PFSK-1 (cell line): ENCODE data around the gene LHX1.

Experiments used
- FOXP2 ChIP-seq: optimal IDR thresholded peaks from 2 replicates; pipeline ENCODE3; 2011; ENCODE audit warnings: borderline replicate concordance, control low read depth, inconsistent platforms; ENCODE audit not compliant: insufficient read depth; ENCODE audit errors: extremely low read length, extremely low read depth
- POLR2AphosphoS5 ChIP-seq: IDR thresholded peaks from 2 replicates; pipeline ENCODE4 v1.6.1; 2012; ENCODE audit warnings: low read depth, mild to moderate bottlenecking, control low read depth, low read length, moderate library complexity
- SIN3A ChIP-seq: IDR thresholded peaks from 2 replicates; pipeline ENCODE4 v1.6.1; 2012; ENCODE audit warnings: mild to moderate bottlenecking, low read length, moderate library complexity, borderline replicate concordance; ENCODE audit not compliant: insufficient read depth
- TAF1 ChIP-seq: IDR thresholded peaks from 2 replicates; pipeline ENCODE4 v1.6.1; 2012; ENCODE audit warnings: low read length, control low read depth, borderline replicate concordance; ENCODE audit not compliant: insufficient read depth

GRCh38 chr17:36947922-36948716 is 10.8 kb downstream of the LHX1 start:
- no peak for TF ChIP-seq SIN3A
- no peak for TF ChIP-seq TAF1
- no peak for TF ChIP-seq POLR2AphosphoS5
- TF ChIP-seq FOXP2, result no peak
